Activated gamma-delta T cell treated with anti-CD3 and anti-CD28 coated beads, Interleukin-2, amount 50 U/mL, for 16 hours (primary cell): Measurements from ENCODE around the gene VAV2.
"Not testable (repeated sequence)": the region's sequence is repeated elsewhere in the genome, so short reads cannot be mapped to it uniquely, and the experiment has no call there.

Experiments used
- DNase-seq: peaks from one replicate; pipeline ENCODE4 v3.0.0-alpha.2; 2020; ENCODE audit warnings: low read depth

The VAV2 gene

GRCh38 chr9:133968428-133968827, 23.7 kb downstream of the VAV2 start:
- DNase-seq, result no peak

GRCh38 chr9:133967024-133967741, 24.9 kb downstream of the VAV2 start:
- no peak for DNase-seq

- DNase-seq, result no peak
Measured at GRCh38 chr9:133964463-133964862, 27.7 kb downstream of the VAV2 start.

GRCh38 chr9:133963166-133963565, 29.0 kb downstream of the VAV2 start:
- DNase-seq, result no peak

- no peak for DNase-seq
Measured at GRCh38 chr9:133962341-133962740, 29.8 kb downstream of the VAV2 start.

GRCh38 chr9:133961226-133962165, 30.6 kb downstream of the VAV2 start:
- no peak for DNase-seq

- no peak for DNase-seq
Measured at GRCh38 chr9:133960568-133961129, 31.5 kb downstream of the VAV2 start.

- no peak for DNase-seq
Measured at GRCh38 chr9:133959966-133960567, 32.1 kb downstream of the VAV2 start.

- DNase-seq, result no peak
Measured at GRCh38 chr9:133959171-133959570, 33.0 kb downstream of the VAV2 start.

GRCh38 chr9:133958756-133959155, 33.4 kb downstream of the VAV2 start:
- no peak for DNase-seq

GRCh38 chr9:133957772-133958171, 34.4 kb downstream of the VAV2 start:
- DNase-seq, result not testable (repeated sequence)

- no peak for DNase-seq
Measured at GRCh38 chr9:133957328-133957727, 34.8 kb downstream of the VAV2 start.

- DNase-seq, result no peak
Measured at GRCh38 chr9:133956520-133957076, 35.5 kb downstream of the VAV2 start.

- no peak for DNase-seq
Measured at GRCh38 chr9:133955821-133956411, 36.2 kb downstream of the VAV2 start.

GRCh38 chr9:133954862-133955529, 37.1 kb downstream of the VAV2 start:
- DNase-seq, result no peak

- no peak for DNase-seq
Measured at GRCh38 chr9:133953976-133954709, 38.0 kb downstream of the VAV2 start.

- DNase-seq, result no peak
Measured at GRCh38 chr9:133953621-133953975, 38.5 kb downstream of the VAV2 start.

GRCh38 chr9:133952598-133953550, 39.2 kb downstream of the VAV2 start:
- DNase-seq, result no peak

GRCh38 chr9:133951265-133951664, 40.9 kb downstream of the VAV2 start:
- DNase-seq, result no peak
